Measurements from ENCODE around the gene ADAM10. TPM values are rescaled to one million over a fixed set of nuclear protein-coding genes. Genes with fewer than 3 reads are reported as not detected.
A peak's percentile ranks its signal among the peaks of the same experiment; 100 is the strongest.

ADAM10 gene
- total RNA-seq, 1 donor from 2014 or later = 140 TPM

GRCh38 chr15:58585693-58586443 lies 163.6 kb downstream of the ADAM10 start:
- no peak for TF ChIP-seq CTCF (IDR thresholded peaks at IDR 0.05; ENCODE audit: partially characterized antibody, unreplicated experiment)
- Mint-ChIP-seq H3K36me3 (ENCODE audit: unreplicated experiment) (peaks cover 15% of the 10 kb centered on the region), H3K4me1 (ENCODE audit: low read depth, unreplicated experiment) (peaks cover 5% of the 10 kb centered on the region), H3K27ac (ENCODE audit: unreplicated experiment) (peak overlapping the region; percentile 2), H3K4me3 (ENCODE audit: unreplicated experiment) (no peak overlapping the region), H3K27me3 (ENCODE audit: unreplicated experiment) (no peaks in the 10 kb centered on the region), H3K9me3 (ENCODE audit: unreplicated experiment) (peaks cover 2% of the 10 kb centered on the region)
- DNase-seq = no peak

GRCh38 chr15:58584789-58585461 lies 164.6 kb downstream of the ADAM10 start:
- peak overlapping the region; percentile 2 for H3K27ac Mint-ChIP-seq (ENCODE audit: unreplicated experiment)
- TF ChIP-seq CTCF (IDR thresholded peaks at IDR 0.05; ENCODE audit: partially characterized antibody, unreplicated experiment) = no peak
- H3K27me3 Mint-ChIP-seq (ENCODE audit: unreplicated experiment) = no peaks in the 10 kb centered on the region
- peaks cover 15% of the 10 kb centered on the region for H3K36me3 Mint-ChIP-seq (ENCODE audit: unreplicated experiment)
- no peak overlapping the region for H3K4me3 Mint-ChIP-seq (ENCODE audit: unreplicated experiment)
- DNase-seq = no peak
- H3K9me3 Mint-ChIP-seq (ENCODE audit: unreplicated experiment) = peaks cover 2% of the 10 kb centered on the region
- peaks cover 3% of the 10 kb centered on the region for H3K4me1 Mint-ChIP-seq (ENCODE audit: low read depth, unreplicated experiment)

GRCh38 chr15:58583171-58583908 lies 166.2 kb downstream of the ADAM10 start:
- peaks cover 3% of the 10 kb centered on the region for H3K4me1 Mint-ChIP-seq (ENCODE audit: low read depth, unreplicated experiment)
- H3K27me3 Mint-ChIP-seq (ENCODE audit: unreplicated experiment) = no peaks in the 10 kb centered on the region
- no peak overlapping the region for H3K27ac Mint-ChIP-seq (ENCODE audit: unreplicated experiment)
- no peak for TF ChIP-seq CTCF (IDR thresholded peaks at IDR 0.05; ENCODE audit: partially characterized antibody, unreplicated experiment)
- DNase-seq = no peak
- H3K4me3 Mint-ChIP-seq (ENCODE audit: unreplicated experiment) = no peak overlapping the region
- peaks cover 15% of the 10 kb centered on the region for H3K36me3 Mint-ChIP-seq (ENCODE audit: unreplicated experiment)
- peaks cover 2% of the 10 kb centered on the region for H3K9me3 Mint-ChIP-seq (ENCODE audit: unreplicated experiment)

GRCh38 chr15:58582160-58582559 lies 167.3 kb downstream of the ADAM10 start:
- no peak for TF ChIP-seq CTCF (IDR thresholded peaks at IDR 0.05; ENCODE audit: partially characterized antibody, unreplicated experiment)
- H3K9me3 Mint-ChIP-seq (ENCODE audit: unreplicated experiment) = peaks cover 2% of the 10 kb centered on the region
- no peaks in the 10 kb centered on the region for H3K27me3 Mint-ChIP-seq (ENCODE audit: unreplicated experiment)
- no peak overlapping the region for H3K27ac Mint-ChIP-seq (ENCODE audit: unreplicated experiment)
- peaks cover 3% of the 10 kb centered on the region for H3K4me1 Mint-ChIP-seq (ENCODE audit: low read depth, unreplicated experiment)
- H3K36me3 Mint-ChIP-seq (ENCODE audit: unreplicated experiment) = peaks cover 15% of the 10 kb centered on the region
- DNase-seq = no peak
- H3K4me3 Mint-ChIP-seq (ENCODE audit: unreplicated experiment) = no peak overlapping the region
